ENCODE results near the gene LPIN3. TPM values are rescaled to one million over a fixed set of nuclear protein-coding genes. Genes with fewer than 3 reads are reported as not detected.
"Not testable (repeated sequence)": the region's sequence is repeated elsewhere in the genome, so short reads cannot be mapped to it uniquely, and the experiment has no call there.

LPIN3 gene
- total RNA-seq, 1 experiment from 2014 or later = 23.5 TPM

GRCh38 chr20:41309817-41310216 lies 30.8 kb upstream of the LPIN3 start:
- no TSS peak for BruUV-seq (replicated peaks)
- Mint-ChIP-seq H3K27ac (ENCODE audit: unreplicated experiment) (no peak overlapping the region), H3K4me1 (ENCODE audit: low read depth, unreplicated experiment) (no peaks in the 10 kb centered on the region), H3K36me3 (ENCODE audit: insufficient read depth, unreplicated experiment) (no peaks in the 10 kb centered on the region), H3K9me3 (ENCODE audit: low read depth, unreplicated experiment) (no peaks in the 10 kb centered on the region), H3K27me3 (ENCODE audit: unreplicated experiment) (no peaks in the 10 kb centered on the region), H3K4me3 (ENCODE audit: low read depth, unreplicated experiment) (no peak overlapping the region)
- no peak for DNase-seq
- CTCF ChIA-PET = interaction anchor here (0.7 to 1.0 kb wide), 2 partner anchors 153 to 266 kb away, joined by 3 to 6 read pairs; no protein-coding TSS in a partner anchor
- intact Hi-C loops (cut with micrococcal nuclease; ENCODE audit: unreplicated experiment) = no loop called here
- no peak for TF ChIP-seq CTCF (IDR thresholded peaks at IDR 0.05; ENCODE audit: unreplicated experiment)

- BruUV-seq (replicated peaks); H3K27me3 Mint-ChIP-seq (ENCODE audit: unreplicated experiment); H3K36me3 Mint-ChIP-seq (ENCODE audit: insufficient read depth, unreplicated experiment); H3K4me3 Mint-ChIP-seq (ENCODE audit: low read depth, unreplicated experiment); H3K9me3 Mint-ChIP-seq (ENCODE audit: low read depth, unreplicated experiment); DNase-seq; intact Hi-C loops (cut with micrococcal nuclease; ENCODE audit: unreplicated experiment); H3K27ac Mint-ChIP-seq (ENCODE audit: unreplicated experiment): not testable (repeated sequence)
- H3K4me1 Mint-ChIP-seq (ENCODE audit: low read depth, unreplicated experiment) = peaks cover 12% of the 10 kb centered on the region
- CTCF ChIA-PET = interaction anchor here (1.0 kb wide), 2 partner anchors 16 to 80 kb away, joined by 3 read pairs; no protein-coding TSS in a partner anchor
These were observed 28.6 kb upstream of the LPIN3 start for GRCh38 chr20:41312009-41312408.

- Mint-ChIP-seq H3K27me3 (ENCODE audit: unreplicated experiment) (no peaks in the 10 kb centered on the region), H3K27ac (ENCODE audit: unreplicated experiment) (no peak overlapping the region), H3K36me3 (ENCODE audit: insufficient read depth, unreplicated experiment) (peaks cover 13% of the 10 kb centered on the region), H3K9me3 (ENCODE audit: low read depth, unreplicated experiment) (no peaks in the 10 kb centered on the region), H3K4me1 (ENCODE audit: low read depth, unreplicated experiment) (peaks cover 26% of the 10 kb centered on the region), H3K4me3 (ENCODE audit: low read depth, unreplicated experiment) (no peak overlapping the region)
- no peak for DNase-seq
- BruUV-seq (replicated peaks) = no TSS peak
- TF ChIP-seq CTCF (IDR thresholded peaks at IDR 0.05; ENCODE audit: unreplicated experiment) = no peak
- intact Hi-C loops (cut with micrococcal nuclease; ENCODE audit: unreplicated experiment) = no loop called here
- CTCF ChIA-PET = no interaction called here
These were observed 26.2 kb upstream of the LPIN3 start for GRCh38 chr20:41314386-41314785.

- intact Hi-C loops (cut with micrococcal nuclease; ENCODE audit: unreplicated experiment) = no loop called here
These were observed 24.6 kb upstream of the LPIN3 start for GRCh38 chr20:41316051-41316450.

More at GRCh38 chr20:41316051-41316450, 24.6 kb upstream of the LPIN3 start:
- DNase-seq = no peak
- no peaks in the 10 kb centered on the region for H3K27me3 Mint-ChIP-seq (ENCODE audit: unreplicated experiment)
- peaks cover 13% of the 10 kb centered on the region for H3K36me3 Mint-ChIP-seq (ENCODE audit: insufficient read depth, unreplicated experiment)
- TF ChIP-seq CTCF (IDR thresholded peaks at IDR 0.05; ENCODE audit: unreplicated experiment) = no peak
- H3K4me3 Mint-ChIP-seq (ENCODE audit: low read depth, unreplicated experiment) = peak overlapping the region; percentile 95
- CTCF ChIA-PET = interaction anchor here (1.7 to 3.1 kb wide), 2 partner anchors 24 to 143 kb away, joined by 4 to 22 read pairs; partner anchors contain the start of gene LPIN3
- TSS peak; percentile 70 for BruUV-seq (replicated peaks)
- peaks cover 32% of the 10 kb centered on the region for H3K4me1 Mint-ChIP-seq (ENCODE audit: low read depth, unreplicated experiment)
- H3K9me3 Mint-ChIP-seq (ENCODE audit: low read depth, unreplicated experiment) = no peaks in the 10 kb centered on the region
- H3K27ac Mint-ChIP-seq (ENCODE audit: unreplicated experiment) = no peak overlapping the region

Data from Calu3 (cell line).